Neural cell (in vitro differentiated cells): ENCODE results near the gene NEK4. TPM values are rescaled to one million over a fixed set of nuclear protein-coding genes. Genes with fewer than 3 reads are reported as not detected.

ENCODE experiments used
- H2AFZ ChIP-seq: fragments of 200-600, 300-800 bp; sonication (generic), shearing (Covaris generic); 2 replicates; pipeline ENCODE4 v1.6.0; 2014; ENCODE audit warnings: low read depth, mild to moderate bottlenecking, antibody characterized with exemption, low read length, moderate library complexity
- H3F3A ChIP-seq: fragments of 200-600 bp; shearing (Covaris generic); 2 replicates; pipeline ENCODE4 v1.6.1; 2016; ENCODE audit warnings: mild to moderate bottlenecking, moderate library complexity, mixed read lengths, antibody characterized with exemption, low read length; ENCODE audit not compliant: insufficient read depth, poor library complexity, severe bottlenecking
- H3K27ac ChIP-seq: fragments of 200-600, 300-800 bp; sonication (generic), shearing (Covaris generic); 2 replicates; pipeline ENCODE4 v1.5.1; 2014; ENCODE audit warnings: mild to moderate bottlenecking, low read length, moderate library complexity
- H3K27me3 ChIP-seq: fragments of 300-800, 200-600 bp; sonication (generic), shearing (Covaris generic); 2 replicates; pipeline ENCODE4 v1.6.0; 2014; ENCODE audit warnings: mild to moderate bottlenecking, low read depth, low read length, moderate library complexity; ENCODE audit not compliant: insufficient read depth
- H3K36me3 ChIP-seq: fragments of 300-800, 200-600 bp; sonication (generic), shearing (Covaris generic); 2 replicates; pipeline ENCODE4 v1.5.1; 2014; ENCODE audit warnings: mild to moderate bottlenecking, antibody characterized with exemption, low read length, moderate library complexity; ENCODE audit not compliant: insufficient read depth
- H3K4me2 ChIP-seq: fragments of 300-800, 200-600 bp; sonication (generic), shearing (Covaris generic); 2 replicates; pipeline ENCODE4 v1.6.0; 2014; ENCODE audit warnings: mild to moderate bottlenecking, low read length
- H3K4me3 ChIP-seq: fragments of 300-800, 200-600 bp; sonication (generic), shearing (Covaris generic); 2 replicates; pipeline ENCODE4 v1.5.1; 2014; ENCODE audit warnings: mild to moderate bottlenecking, low read length, moderate library complexity
- H3K79me2 ChIP-seq: fragments of 200-600 bp; shearing (Covaris generic); replicated peaks from 2 replicates; pipeline ENCODE4 v1.6.0; 2014; ENCODE audit warnings: mild to moderate bottlenecking, low read length, moderate library complexity; ENCODE audit not compliant: insufficient read depth
- H3K9ac ChIP-seq: fragments of 300-800, 200-600 bp; sonication (generic), shearing (Covaris generic); 2 replicates; pipeline ENCODE4 v1.6.1; 2016; ENCODE audit warnings: mild to moderate bottlenecking, low read length, mixed read lengths
- H3K9me2 ChIP-seq: fragments of 200-600 bp; shearing (Covaris generic); 2 replicates; pipeline ENCODE4 v1.6.1; 2016; ENCODE audit warnings: mild to moderate bottlenecking, low read length, mixed read lengths; ENCODE audit not compliant: insufficient read depth
- H3K9me3 ChIP-seq: fragments of 200-600, 300-800 bp; sonication (generic), shearing (Covaris generic); 2 replicates; pipeline ENCODE4 v1.6.1; 2016; ENCODE audit warnings: mild to moderate bottlenecking, mixed run types, low read length, moderate library complexity, mixed read lengths
- H4K20me1 ChIP-seq: fragments of 200-600 bp; shearing (Covaris generic); 2 replicates; pipeline ENCODE4 v1.6.1; 2016; ENCODE audit warnings: mild to moderate bottlenecking, mixed run types; ENCODE audit not compliant: insufficient read depth
- EP300 ChIP-seq: fragments of 450-650 bp; conservative IDR thresholded peaks from 2 replicates; pipeline ENCODE4 v1.6.1; 2014; ENCODE audit warnings: antibody characterized with exemption, mild to moderate bottlenecking, moderate library complexity; ENCODE audit not compliant: poor library complexity, severe bottlenecking
- EZH2 ChIP-seq: fragments of 200-600, 300-800 bp; shearing (Covaris generic), sonication (generic); IDR thresholded peaks from 2 replicates; pipeline ENCODE4 v1.6.1; 2014; ENCODE audit warnings: antibody characterized with exemption, low read length, borderline replicate concordance, mild to moderate bottlenecking; ENCODE audit not compliant: insufficient read depth, poor library complexity, severe bottlenecking
- MXI1 ChIP-seq: fragments of 450-650 bp; conservative IDR thresholded peaks from 2 replicates; pipeline ENCODE4 v1.6.1; 2014; ENCODE audit warnings: antibody characterized with exemption, mild to moderate bottlenecking; ENCODE audit not compliant: poor library complexity, severe bottlenecking
- POLR2AphosphoS5 ChIP-seq: IDR thresholded peaks from 2 replicates; pipeline ENCODE4 v1.6.1; 2012
- RAD21 ChIP-seq: fragments of 450-650 bp; conservative IDR thresholded peaks from 2 replicates; pipeline ENCODE4 v1.6.1; 2014; ENCODE audit warnings: antibody characterized with exemption, mild to moderate bottlenecking, moderate library complexity
- SMC3 ChIP-seq: fragments of 450-650 bp; conservative IDR thresholded peaks from 2 replicates; pipeline ENCODE4 v1.6.1; 2014; ENCODE audit warnings: antibody characterized with exemption, mild to moderate bottlenecking, moderate library complexity; ENCODE audit not compliant: poor library complexity
- TAF1 ChIP-seq: IDR thresholded peaks from 2 replicates; pipeline ENCODE4 v1.6.1; 2012; ENCODE audit warnings: low read depth
- polyA plus RNA-seq: library from polyadenylated mRNA; depleted of rRNA; stranded (reverse); fragments of >200 nt; gene quantifications from 2 replicates; pipeline ENCODE4 v1.2.3, GENCODE V29; 2014
- TF ChIP-seq, protein P1 (sequence below): fragments of 450-650 bp; IDR thresholded peaks from 2 replicates; pipeline ENCODE4 v1.5.1; 2014; ENCODE audit warnings: antibody characterized with exemption, mild to moderate bottlenecking, moderate library complexity; ENCODE audit not compliant: poor library complexity, severe bottlenecking
- TF ChIP-seq, protein P2 (sequence below): IDR thresholded peaks from 2 replicates; pipeline ENCODE4 v1.6.1; 2012; ENCODE audit warnings: borderline replicate concordance

The NEK4 gene
- polyA plus RNA-seq, 1 donor from 2014 or later = 45.6 TPM

DNA sequence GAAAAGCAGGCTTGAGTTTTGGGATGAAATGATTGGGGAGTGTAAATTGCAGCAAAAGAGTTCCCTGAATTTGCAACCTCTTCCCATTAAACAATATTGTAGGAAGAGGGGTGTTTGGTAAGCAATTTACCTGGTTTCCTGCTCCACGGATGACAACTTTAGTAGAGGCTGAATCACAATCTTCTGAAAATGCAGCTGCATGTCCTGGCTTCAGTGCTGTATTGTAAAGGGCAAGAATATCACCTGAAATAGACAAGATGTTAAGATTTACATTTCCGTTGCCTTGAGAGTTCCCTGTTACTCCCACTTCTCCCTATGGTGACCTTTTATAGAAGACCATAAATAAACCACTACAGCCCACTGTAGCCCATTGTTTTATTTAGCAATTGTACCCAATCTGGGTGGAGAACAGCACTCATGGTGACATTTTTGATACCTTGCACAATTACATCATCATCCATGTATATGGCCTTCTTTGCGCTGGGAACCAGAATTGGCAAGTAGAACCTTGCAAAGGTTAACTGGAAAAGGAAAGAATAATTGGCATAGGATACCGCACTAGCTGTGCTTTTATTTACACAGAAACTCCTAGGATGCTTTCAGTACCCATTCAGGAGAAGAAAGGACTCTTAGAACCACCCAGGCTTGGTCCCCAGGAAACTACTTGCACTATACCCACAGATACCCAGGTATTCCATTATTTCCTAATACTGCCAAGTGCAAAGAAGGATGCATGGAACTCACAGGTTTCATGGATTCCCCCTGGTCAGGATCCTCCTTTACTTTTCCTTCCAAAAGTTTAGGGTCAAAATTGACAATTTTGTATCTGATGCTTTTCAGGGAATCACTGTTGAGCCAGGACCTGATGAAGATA, 74.7 kb downstream of the NEK4 start:
- Histone ChIP-seq H3K9ac (no peak overlapping the region), H3K79me2 (peaks cover 6% of the 10 kb centered on the region), H3K36me3 (no peaks in the 10 kb centered on the region), H2AFZ (no peak overlapping the region), H3K27ac (no peak overlapping the region), H3F3A (no peaks in the 10 kb centered on the region), H3K27me3 (no peaks in the 10 kb centered on the region), H3K4me2 (no peak overlapping the region), H3K9me2 (no peaks in the 10 kb centered on the region), H3K4me3 (no peak overlapping the region), H3K9me3 (no peaks in the 10 kb centered on the region), H4K20me1 (no peaks in the 10 kb centered on the region)
- TF ChIP-seq TAF1 = no peak
- TF ChIP-seq, protein P1, sequence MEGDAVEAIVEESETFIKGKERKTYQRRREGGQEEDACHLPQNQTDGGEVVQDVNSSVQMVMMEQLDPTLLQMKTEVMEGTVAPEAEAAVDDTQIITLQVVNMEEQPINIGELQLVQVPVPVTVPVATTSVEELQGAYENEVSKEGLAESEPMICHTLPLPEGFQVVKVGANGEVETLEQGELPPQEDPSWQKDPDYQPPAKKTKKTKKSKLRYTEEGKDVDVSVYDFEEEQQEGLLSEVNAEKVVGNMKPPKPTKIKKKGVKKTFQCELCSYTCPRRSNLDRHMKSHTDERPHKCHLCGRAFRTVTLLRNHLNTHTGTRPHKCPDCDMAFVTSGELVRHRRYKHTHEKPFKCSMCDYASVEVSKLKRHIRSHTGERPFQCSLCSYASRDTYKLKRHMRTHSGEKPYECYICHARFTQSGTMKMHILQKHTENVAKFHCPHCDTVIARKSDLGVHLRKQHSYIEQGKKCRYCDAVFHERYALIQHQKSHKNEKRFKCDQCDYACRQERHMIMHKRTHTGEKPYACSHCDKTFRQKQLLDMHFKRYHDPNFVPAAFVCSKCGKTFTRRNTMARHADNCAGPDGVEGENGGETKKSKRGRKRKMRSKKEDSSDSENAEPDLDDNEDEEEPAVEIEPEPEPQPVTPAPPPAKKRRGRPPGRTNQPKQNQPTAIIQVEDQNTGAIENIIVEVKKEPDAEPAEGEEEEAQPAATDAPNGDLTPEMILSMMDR = no peak
- TF ChIP-seq MXI1 = no peak
- TF ChIP-seq, protein P2, sequence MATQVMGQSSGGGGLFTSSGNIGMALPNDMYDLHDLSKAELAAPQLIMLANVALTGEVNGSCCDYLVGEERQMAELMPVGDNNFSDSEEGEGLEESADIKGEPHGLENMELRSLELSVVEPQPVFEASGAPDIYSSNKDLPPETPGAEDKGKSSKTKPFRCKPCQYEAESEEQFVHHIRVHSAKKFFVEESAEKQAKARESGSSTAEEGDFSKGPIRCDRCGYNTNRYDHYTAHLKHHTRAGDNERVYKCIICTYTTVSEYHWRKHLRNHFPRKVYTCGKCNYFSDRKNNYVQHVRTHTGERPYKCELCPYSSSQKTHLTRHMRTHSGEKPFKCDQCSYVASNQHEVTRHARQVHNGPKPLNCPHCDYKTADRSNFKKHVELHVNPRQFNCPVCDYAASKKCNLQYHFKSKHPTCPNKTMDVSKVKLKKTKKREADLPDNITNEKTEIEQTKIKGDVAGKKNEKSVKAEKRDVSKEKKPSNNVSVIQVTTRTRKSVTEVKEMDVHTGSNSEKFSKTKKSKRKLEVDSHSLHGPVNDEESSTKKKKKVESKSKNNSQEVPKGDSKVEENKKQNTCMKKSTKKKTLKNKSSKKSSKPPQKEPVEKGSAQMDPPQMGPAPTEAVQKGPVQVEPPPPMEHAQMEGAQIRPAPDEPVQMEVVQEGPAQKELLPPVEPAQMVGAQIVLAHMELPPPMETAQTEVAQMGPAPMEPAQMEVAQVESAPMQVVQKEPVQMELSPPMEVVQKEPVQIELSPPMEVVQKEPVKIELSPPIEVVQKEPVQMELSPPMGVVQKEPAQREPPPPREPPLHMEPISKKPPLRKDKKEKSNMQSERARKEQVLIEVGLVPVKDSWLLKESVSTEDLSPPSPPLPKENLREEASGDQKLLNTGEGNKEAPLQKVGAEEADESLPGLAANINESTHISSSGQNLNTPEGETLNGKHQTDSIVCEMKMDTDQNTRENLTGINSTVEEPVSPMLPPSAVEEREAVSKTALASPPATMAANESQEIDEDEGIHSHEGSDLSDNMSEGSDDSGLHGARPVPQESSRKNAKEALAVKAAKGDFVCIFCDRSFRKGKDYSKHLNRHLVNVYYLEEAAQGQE = no peak
- no peak for TF ChIP-seq EP300
- no peak for TF ChIP-seq EZH2
- no peak for TF ChIP-seq RAD21

DNA sequence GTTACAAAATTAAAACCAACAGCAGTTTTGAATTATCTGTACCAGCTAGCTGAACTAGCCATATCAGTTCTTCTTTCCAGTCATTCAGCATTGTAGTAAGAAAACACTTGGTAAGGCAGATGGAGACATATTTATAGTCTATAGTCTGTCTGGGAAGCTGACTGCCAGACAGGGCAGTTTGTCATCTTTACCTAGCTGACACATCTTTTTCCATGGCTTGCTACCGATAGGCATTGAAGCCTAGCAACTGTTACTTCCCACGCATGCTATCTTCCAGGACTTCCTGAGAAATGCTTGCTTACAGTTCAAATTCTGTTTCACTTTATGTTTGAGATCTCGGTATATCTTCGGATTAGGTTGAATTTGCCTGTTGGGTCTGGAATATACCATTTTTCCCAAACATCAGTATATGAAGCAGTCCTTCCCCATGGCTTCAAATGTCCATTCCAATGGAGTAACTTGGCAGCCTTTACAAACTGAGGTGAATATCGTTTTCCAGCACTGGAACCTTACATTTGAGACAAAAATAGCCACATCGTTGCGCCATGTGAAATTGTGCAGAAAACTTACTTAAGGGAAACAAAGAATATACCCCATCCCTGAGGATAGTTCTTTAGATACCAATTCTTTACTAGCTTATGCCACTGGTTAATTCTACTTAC, 76.1 kb downstream of the NEK4 start:
- no peaks in the 10 kb centered on the region for H3K9me3 ChIP-seq
- no peaks in the 10 kb centered on the region for H3K27me3 ChIP-seq
- H3F3A ChIP-seq = no peaks in the 10 kb centered on the region
- no peaks in the 10 kb centered on the region for H3K36me3 ChIP-seq
- H3K27ac ChIP-seq = no peak overlapping the region
- no peaks in the 10 kb centered on the region for H3K9me2 ChIP-seq
- H2AFZ ChIP-seq = no peak overlapping the region
- H3K79me2 ChIP-seq = peaks cover 2% of the 10 kb centered on the region
- no peaks in the 10 kb centered on the region for H4K20me1 ChIP-seq
- H3K4me2 ChIP-seq = no peak overlapping the region
- H3K4me3 ChIP-seq = no peak overlapping the region
- H3K9ac ChIP-seq = no peak overlapping the region
- no peak for TF ChIP-seq SMC3
- no peak for TF ChIP-seq RAD21
- TF ChIP-seq, protein P2 = no peak
- TF ChIP-seq POLR2AphosphoS5 = no peak
- TF ChIP-seq, protein P1 = no peak
- TF ChIP-seq MXI1 = no peak
